HG02885 (cell line): ENCODE measurements around the gene PDGFRB.

ENCODE experiments used
- ATAC-seq: cut with Tn5 transposase; IDR thresholded peaks from one replicate; pipeline ENCODE4 v1.9.1; 2021; ENCODE audit warnings: mild to moderate bottlenecking; ENCODE audit not compliant: unreplicated experiment, poor library complexity

PDGFRB gene

GRCh38 chr5:150075233-150075632, 80.4 kb downstream of the PDGFRB start:
- no peak for ATAC-seq

- no peak for ATAC-seq
Measured at GRCh38 chr5:150073677-150074076, 82.0 kb downstream of the PDGFRB start.

- no peak for ATAC-seq
Measured at GRCh38 chr5:150073086-150073625, 82.5 kb downstream of the PDGFRB start.

- ATAC-seq: no peak
Measured at GRCh38 chr5:150070821-150071220, 84.8 kb downstream of the PDGFRB start.

DNA sequence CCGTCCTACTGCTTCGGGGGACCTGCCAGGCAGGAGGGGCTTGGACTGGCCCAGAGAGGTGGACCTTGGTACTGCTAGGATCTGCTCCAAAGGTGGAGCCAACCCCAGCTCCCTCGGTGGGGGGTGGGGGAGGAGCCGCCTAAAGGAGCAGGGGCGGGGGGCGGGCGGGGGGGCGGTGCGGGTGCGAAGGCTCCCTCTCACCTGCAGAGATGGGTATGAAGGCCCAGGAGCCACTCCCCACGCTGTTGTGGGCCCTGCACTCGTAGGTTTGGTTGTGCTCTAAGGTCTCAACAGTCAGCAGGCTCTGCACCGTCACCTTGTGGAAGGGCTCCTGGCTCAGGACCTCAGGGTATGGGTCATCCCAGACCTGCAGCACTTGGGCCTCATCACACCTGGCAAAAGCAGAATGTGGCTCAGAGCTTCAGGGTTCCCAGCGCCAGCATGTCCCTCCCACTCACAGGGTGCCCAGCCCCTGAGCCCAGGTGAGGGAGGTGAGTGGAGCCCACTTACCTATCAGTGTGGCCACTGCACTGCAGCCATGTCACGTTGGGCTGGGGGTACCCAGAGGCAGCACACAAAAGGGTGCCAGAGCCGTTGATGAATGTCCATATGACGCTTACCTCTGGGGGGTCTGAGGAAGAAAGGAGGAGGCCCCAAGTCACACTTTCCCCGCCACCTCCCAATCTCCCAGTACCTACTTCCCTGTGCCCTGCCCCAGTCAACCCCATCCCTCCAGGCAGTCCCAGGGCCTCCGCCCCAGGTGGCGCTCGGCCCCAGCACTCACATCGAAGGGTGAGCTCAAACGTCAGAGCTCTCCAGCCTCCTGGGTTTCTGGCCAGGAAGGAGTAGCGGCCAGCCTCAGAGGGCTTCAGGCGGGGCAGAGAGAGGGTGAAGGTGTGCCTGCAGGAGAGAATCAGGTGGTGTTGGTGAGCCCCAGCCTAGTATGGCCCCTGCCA, 85.7 kb downstream of the PDGFRB start:
- no peak for ATAC-seq

DNA sequence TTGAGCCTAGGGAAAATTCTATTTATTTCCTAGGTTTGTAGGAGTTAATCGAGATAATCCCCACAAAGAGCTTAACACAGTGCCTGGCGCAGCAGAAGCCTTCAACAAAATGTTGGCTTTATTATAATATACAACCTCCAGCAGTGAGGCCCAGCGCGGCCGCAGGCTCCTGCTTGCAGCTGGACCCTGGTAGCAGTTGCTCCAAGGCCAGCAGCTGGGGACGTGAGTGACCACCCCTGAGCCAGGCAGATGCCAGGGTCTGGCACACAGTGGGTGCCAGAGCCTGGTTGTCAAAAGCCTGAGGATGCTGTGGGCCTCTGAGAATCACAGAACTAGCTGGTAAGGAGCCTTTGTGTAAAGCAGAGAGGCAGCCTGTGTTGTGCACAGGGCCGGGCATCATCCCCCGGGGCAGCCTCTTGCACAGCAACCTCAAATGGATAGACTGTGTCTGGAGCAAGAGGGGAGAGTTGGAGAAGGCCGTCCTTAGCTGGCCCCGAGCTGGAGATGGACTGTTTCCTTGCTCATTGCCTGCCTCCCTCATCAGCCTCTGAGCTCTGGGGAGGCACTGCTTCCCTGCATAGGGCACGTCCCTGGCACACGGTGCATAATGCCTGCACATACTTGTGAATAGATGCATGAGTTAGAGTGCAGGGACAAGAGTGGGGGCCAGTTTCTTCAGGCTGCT, 86.5 kb downstream of the PDGFRB start:
- ATAC-seq: no peak

- no peak for ATAC-seq
Measured at GRCh38 chr5:150068472-150068871, 87.2 kb downstream of the PDGFRB start.

DNA sequence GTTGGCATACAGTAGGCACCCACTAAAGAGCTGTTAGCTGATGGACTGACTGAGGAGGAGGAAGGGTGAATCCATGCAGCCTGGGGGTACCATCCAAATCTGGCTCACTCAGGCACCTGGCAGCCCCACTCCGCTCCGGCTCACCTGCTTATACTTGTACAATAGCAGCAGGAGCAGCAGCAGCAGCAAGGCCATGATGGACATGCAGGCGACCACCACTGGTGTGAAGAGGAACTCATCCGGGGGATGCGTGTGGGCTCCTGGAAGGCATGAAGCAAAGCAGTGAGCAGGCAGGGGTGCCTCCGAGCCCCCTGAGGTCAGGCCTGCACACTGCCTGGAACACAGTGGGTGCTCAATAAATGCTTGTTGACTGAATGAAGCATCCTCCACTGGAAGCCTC, 87.6 kb downstream of the PDGFRB start:
- no peak for ATAC-seq

GRCh38 chr5:150067405-150067960, 88.2 kb downstream of the PDGFRB start:
- ATAC-seq: no peak

- ATAC-seq: no peak
Measured at GRCh38 chr5:150066901-150067396, 88.7 kb downstream of the PDGFRB start.

DNA sequence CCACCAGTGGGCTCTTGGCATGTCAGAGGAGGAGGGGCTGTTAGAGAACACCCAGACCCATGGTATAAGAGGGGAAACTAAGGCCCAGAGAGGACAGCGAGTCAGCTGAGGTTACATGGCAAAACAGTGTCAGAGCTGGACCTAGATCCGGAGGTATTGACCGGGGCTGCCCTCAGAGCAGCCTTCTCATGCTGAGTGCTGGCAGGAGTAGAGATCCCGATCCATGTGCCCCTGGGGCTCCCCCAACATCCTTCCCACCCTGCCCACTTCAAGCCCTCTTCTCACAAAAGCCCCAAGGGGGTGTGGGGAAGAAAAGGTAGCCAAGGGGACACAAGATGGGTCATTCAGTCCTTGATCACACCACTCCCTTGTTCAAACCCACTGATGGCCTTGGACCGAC, 89.2 kb downstream of the PDGFRB start:
- ATAC-seq: no peak

DNA sequence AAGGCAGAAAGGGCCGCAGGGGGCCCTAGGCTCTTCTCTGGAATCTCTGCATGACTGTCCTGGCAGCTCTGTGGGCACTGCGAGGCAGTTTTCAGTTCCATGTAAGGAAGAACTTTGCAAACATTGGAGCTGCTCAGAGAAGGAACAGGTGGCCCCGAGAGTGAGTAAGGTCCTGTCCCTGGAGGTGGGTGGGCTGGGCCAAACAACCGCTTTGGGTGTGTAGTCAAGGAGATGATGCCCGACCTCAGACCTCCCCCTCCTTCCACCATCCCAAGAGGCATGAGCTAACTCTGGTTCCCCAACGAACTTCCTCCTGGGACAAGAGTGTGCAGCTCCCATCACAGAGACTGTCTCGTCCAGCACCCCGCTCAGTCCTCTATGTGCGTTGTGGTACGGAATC, 89.8 kb downstream of the PDGFRB start:
- ATAC-seq: no peak

DNA sequence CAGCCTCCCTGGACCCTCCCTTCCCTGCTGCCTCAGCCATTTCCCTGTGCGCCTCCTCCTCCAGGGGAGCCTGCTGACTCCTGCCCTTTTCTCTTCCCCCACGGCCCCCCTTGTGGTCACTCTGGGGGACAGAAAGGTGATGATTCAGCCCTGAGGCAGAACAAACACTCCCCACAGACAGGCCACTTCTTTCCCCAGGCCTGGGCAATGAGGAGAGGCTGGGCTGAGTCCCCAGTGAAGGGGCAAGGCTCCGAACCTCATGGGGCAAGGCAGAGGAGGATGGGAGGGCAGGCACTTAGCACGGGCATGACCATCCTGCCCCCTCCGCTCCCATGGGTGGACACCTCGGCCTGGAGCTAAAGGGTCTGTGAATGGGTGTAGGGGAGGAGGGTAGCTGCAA, 90.3 kb downstream of the PDGFRB start:
- no peak for ATAC-seq

DNA sequence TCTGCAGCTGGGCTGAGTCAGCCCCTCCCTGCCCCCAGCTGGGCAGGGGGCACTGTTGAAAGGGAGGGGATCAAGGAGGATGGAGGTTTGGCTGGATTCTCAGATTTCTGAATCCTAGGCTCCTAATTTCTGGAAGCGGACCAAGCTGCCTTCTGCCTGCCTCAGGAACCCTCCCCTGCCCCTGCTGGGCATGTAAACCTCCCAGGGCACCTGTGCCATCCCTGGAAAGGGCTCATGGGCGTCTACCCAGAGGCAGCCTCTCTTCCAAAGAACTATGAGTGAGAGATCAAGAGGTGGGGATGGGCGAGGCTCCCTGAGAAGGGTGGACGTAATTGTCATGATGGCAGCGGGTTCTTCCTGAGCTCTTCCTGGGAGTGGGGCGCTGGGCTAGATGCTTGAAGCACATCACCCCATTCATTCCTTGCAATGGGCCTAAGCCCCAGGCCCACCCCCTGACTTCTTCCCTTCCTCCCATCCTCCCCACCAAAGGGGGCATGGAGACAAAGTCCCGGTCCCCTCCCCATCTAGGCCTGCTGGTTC, 90.9 kb downstream of the PDGFRB start:
- no peak for ATAC-seq
